H1 (cell line): ENCODE data around the gene UBN1. TPM values are rescaled to one million over a fixed set of nuclear protein-coding genes. Genes with fewer than 3 reads are reported as not detected.

ENCODE experiments used
- CTCF ChIA-PET: fragments of 300-600 bp; sonication (Branson Sonifier 250); formaldehyde crosslinking; loops from one replicate; lab custom pipeline; 2021; ENCODE audit not compliant: partially characterized antibody; lab: Charles Lee
- POLR2A ChIA-PET: fragments of 300-600 bp; sonication (Branson Sonifier 250); formaldehyde crosslinking; loops from one replicate; lab custom pipeline; 2021; ENCODE audit warnings: inconsistent platforms; ENCODE audit not compliant: partially characterized antibody; lab: Charles Lee
- DNase-seq, 2 experiments: peaks; one replicate each; pipeline versions ENCODE4 v3.0.0 to v3.0.0-alpha.2; 2010 to 2022; ENCODE audit warnings: low spot score in 2 of 2, low read depth in 1 of 2, mixed read lengths in 1 of 2
- FAIRE-seq: peaks from 2 replicates; lab custom pipeline; 2011; peaks lifted over from hg19 to GRCh38; lab: Jason Lieb, UNC
- H2AFZ ChIP-seq: 2 replicates; pipeline ENCODE4 v1.8.1; 2012; ENCODE audit warnings: low read length, inconsistent platforms
- H2AK5ac ChIP-seq: 2 replicates; pipeline ENCODE4 v1.6.1; 2013; ENCODE audit warnings: low read depth, low read length
- H2BK120ac ChIP-seq: replicated peaks from 2 replicates; pipeline ENCODE3; 2013; ENCODE audit warnings: low read depth, low read length, inconsistent platforms
- H2BK12ac ChIP-seq: 2 replicates; pipeline ENCODE4 v1.6.1; 2013; ENCODE audit warnings: low read depth, low read length
- H2BK15ac ChIP-seq: 2 replicates; pipeline ENCODE4 v1.6.1; 2013; ENCODE audit warnings: low read length
- H2BK20ac ChIP-seq: 2 replicates; pipeline ENCODE4 v1.6.1; 2013; ENCODE audit warnings: low read length
- H2BK5ac ChIP-seq: 2 replicates; pipeline ENCODE4 v1.6.1; 2013; ENCODE audit warnings: low read depth, low read length
- H3K14ac ChIP-seq: 2 replicates; pipeline ENCODE4 v1.6.1; 2013; ENCODE audit warnings: inconsistent platforms; ENCODE audit not compliant: insufficient read length
- H3K18ac ChIP-seq: 2 replicates; pipeline ENCODE4 v1.6.1; 2013; ENCODE audit warnings: low read length; ENCODE audit errors: extremely low read depth
- H3K23ac ChIP-seq: 2 replicates; pipeline ENCODE4 v1.6.1; 2013; ENCODE audit warnings: inconsistent platforms; ENCODE audit not compliant: insufficient read length
- H3K23me2 ChIP-seq: 2 replicates; pipeline ENCODE4 v1.6.1; 2013; ENCODE audit warnings: low read depth, low read length
- H3K27ac ChIP-seq: 2 replicates; pipeline ENCODE4 v1.6.1; 2011; ENCODE audit warnings: low read depth, low read length, inconsistent platforms
- H3K27me3 ChIP-seq, 4 experiments: replicated peaks in 1 of 4; 1 replicate in 1 of 4; 2 replicates in 3 of 4; pipeline versions ENCODE4 v1.6.1 to v1.8.1; 2011 to 2013; ENCODE audit warnings: low read length in 3 of 4, mild to moderate bottlenecking in 3 of 4, inconsistent platforms in 2 of 4, mixed read lengths in 2 of 4, moderate library complexity in 1 of 4; ENCODE audit not compliant: control insufficient read depth in 3 of 4, insufficient read depth in 3 of 4; ENCODE audit errors: extremely low read depth in 1 of 4
- H3K36me3 ChIP-seq, 4 experiments: 2 replicates each; pipeline versions ENCODE4 v1.6.1 to v1.8.1; 2011 to 2013; ENCODE audit warnings: mild to moderate bottlenecking in 4 of 4, low read length in 3 of 4, moderate library complexity in 2 of 4, control low read depth in 1 of 4, inconsistent platforms in 1 of 4; ENCODE audit not compliant: insufficient read depth in 4 of 4, control insufficient read depth in 2 of 4
- H3K4ac ChIP-seq: replicated peaks from 2 replicates; pipeline ENCODE3; 2013; ENCODE audit warnings: low read length, low read depth, mixed read lengths, inconsistent platforms; ENCODE audit not compliant: insufficient read length
- H3K4me1 ChIP-seq, 4 experiments: replicated peaks in 1 of 4; 1 replicate in 1 of 4; 2 replicates in 3 of 4; pipeline versions ENCODE4 v1.6.1 to v1.8.1; 2011 to 2013; ENCODE audit warnings: low read length in 3 of 4, inconsistent platforms in 2 of 4, mixed read lengths in 1 of 4; ENCODE audit not compliant: insufficient read depth in 4 of 4, control insufficient read depth in 3 of 4
- H3K4me2 ChIP-seq, 2 experiments: 2 replicates each; pipeline versions ENCODE4 v1.6.1 to v1.8.1; 2011 to 2013; ENCODE audit warnings: low read depth in 2 of 2, low read length in 2 of 2, control low read depth in 1 of 2, inconsistent platforms in 1 of 2, mild to moderate bottlenecking in 1 of 2; ENCODE audit not compliant: insufficient read depth in 1 of 2
- H3K4me3 ChIP-seq, 4 experiments: fragments of 200-600, 300-600 bp in 1 of 4; sonication (generic), shearing (Covaris generic), sonication (Bioruptor Twin) in 1 of 4; 2 replicates each; pipeline versions ENCODE4 v1.5.1 to v1.8.1; 2011 to 2016; ENCODE audit warnings: low read length in 4 of 4, low read depth in 3 of 4, control low read depth in 2 of 4, inconsistent platforms in 2 of 4, mild to moderate bottlenecking in 2 of 4, mixed read lengths in 1 of 4, moderate library complexity in 1 of 4; ENCODE audit not compliant: insufficient read depth in 2 of 4; ENCODE audit errors: extremely low read depth in 1 of 4
- H3K56ac ChIP-seq: replicated peaks from 2 replicates; pipeline ENCODE3; 2013; ENCODE audit warnings: low read depth, mild to moderate bottlenecking, mixed read lengths, low read length, inconsistent platforms; ENCODE audit not compliant: insufficient read length
- H3K79me1 ChIP-seq: 2 replicates; pipeline ENCODE4 v1.6.1; 2013; ENCODE audit warnings: low read depth, low read length, control low read depth
- H3K79me2 ChIP-seq, 2 experiments: 2 replicates each; pipeline versions ENCODE4 v1.6.1 to v1.8.1; 2012 to 2013; ENCODE audit warnings: low read length in 2 of 2, mild to moderate bottlenecking in 2 of 2, inconsistent platforms in 1 of 2; ENCODE audit not compliant: insufficient read depth in 2 of 2, control insufficient read depth in 1 of 2
- H3K9ac ChIP-seq, 4 experiments: replicated peaks in 1 of 4; 1 replicate in 1 of 4; 2 replicates in 3 of 4; pipeline versions ENCODE4 v1.6.1 to v1.8.1; 2011 to 2013; ENCODE audit warnings: low read depth in 3 of 4, low read length in 3 of 4, control low read depth in 2 of 4, mild to moderate bottlenecking in 2 of 4, moderate library complexity in 2 of 4, inconsistent platforms in 1 of 4; ENCODE audit errors: extremely low read depth in 1 of 4
- H3K9me3 ChIP-seq, 2 experiments: 2 replicates each; pipeline versions ENCODE4 v1.6.1 to v1.8.1; 2012 to 2013; ENCODE audit warnings: mild to moderate bottlenecking in 2 of 2, moderate library complexity in 2 of 2, control low read depth in 1 of 2, inconsistent platforms in 1 of 2, low read depth in 1 of 2, low read length in 1 of 2, mixed read lengths in 1 of 2; ENCODE audit not compliant: insufficient read depth in 2 of 2
- H4K20me1 ChIP-seq, 2 experiments: replicated peaks in 1 of 2; 2 replicates each; pipeline versions ENCODE3 to v1.8.1; 2011 to 2013; ENCODE audit warnings: inconsistent platforms in 2 of 2, low read length in 2 of 2, mild to moderate bottlenecking in 1 of 2; ENCODE audit not compliant: insufficient read depth in 2 of 2, control insufficient read depth in 1 of 2
- H4K5ac ChIP-seq: 2 replicates; pipeline ENCODE4 v1.6.1; 2013; ENCODE audit warnings: low read length, low read depth, mixed read lengths, inconsistent platforms; ENCODE audit not compliant: insufficient read length
- H4K8ac ChIP-seq: 2 replicates; pipeline ENCODE4 v1.8.0; 2013; ENCODE audit warnings: mild to moderate bottlenecking, moderate library complexity, low read length, inconsistent platforms; ENCODE audit not compliant: insufficient read depth; ENCODE audit errors: extremely low read depth
- H4K91ac ChIP-seq: replicated peaks from 2 replicates; pipeline ENCODE3; 2013; ENCODE audit warnings: low read length, mixed read lengths, inconsistent platforms; ENCODE audit not compliant: insufficient read length
- CBX8 ChIP-seq: fragments of 300-800, 300-1000 bp; sonication (generic); IDR thresholded peaks from 2 replicates; pipeline ENCODE4 v1.7.1; 2016; ENCODE audit warnings: low read depth, low read length, borderline replicate concordance
- CEBPB ChIP-seq: IDR thresholded peaks from 2 replicates; pipeline ENCODE4 v1.6.1; 2012; ENCODE audit warnings: low read depth, low read length
- CTBP2 ChIP-seq: IDR thresholded peaks from 2 replicates; pipeline ENCODE4 v1.7.0; 2011; ENCODE audit warnings: borderline replicate concordance, mild to moderate bottlenecking, moderate library complexity, mixed read lengths, low read length; ENCODE audit not compliant: insufficient read depth, insufficient read length
- EP300 ChIP-seq, 2 experiments: IDR thresholded peaks; 1 replicate in 1 of 2; 2 replicates in 1 of 2; pipeline ENCODE4 v1.6.1; 2011 to 2012; ENCODE audit warnings: low read depth in 2 of 2, low read length in 2 of 2, mild to moderate bottlenecking in 2 of 2, borderline replicate concordance in 1 of 2, inconsistent platforms in 1 of 2, moderate library complexity in 1 of 2
- HDAC6 ChIP-seq: IDR thresholded peaks from one replicate; pipeline ENCODE4 v1.7.1; 2012; ENCODE audit warnings: low read depth, mild to moderate bottlenecking, inconsistent platforms, low read length, moderate library complexity
- KDM1A ChIP-seq: fragments of 200-600, 300-600 bp; sonication (generic); IDR thresholded peaks from 2 replicates; pipeline ENCODE4 v1.7.1; 2016; ENCODE audit warnings: mild to moderate bottlenecking, low read length, borderline replicate concordance
- NRF1 ChIP-seq: IDR thresholded peaks from 2 replicates; pipeline ENCODE4 v1.6.1; 2011; ENCODE audit warnings: mild to moderate bottlenecking, low read depth, low read length, improper control_type of control experiment
- SAP30 ChIP-seq: fragments of 300-600 bp; sonication (generic); IDR thresholded peaks from 2 replicates; pipeline ENCODE4 v1.7.1; 2012; ENCODE audit warnings: low read length, moderate library complexity, mild to moderate bottlenecking, inconsistent platforms; ENCODE audit not compliant: insufficient read depth, insufficient replicate concordance
- SP4 ChIP-seq: IDR thresholded peaks from 2 replicates; pipeline ENCODE4 v1.6.1; 2012; ENCODE audit warnings: low read length, inconsistent platforms
- SRF ChIP-seq: IDR thresholded peaks from 2 replicates; pipeline ENCODE4 v1.6.1; 2011; ENCODE audit warnings: mild to moderate bottlenecking, low read depth, low read length, moderate library complexity
- TAF1 ChIP-seq: IDR thresholded peaks from 2 replicates; pipeline ENCODE4 v1.6.1; 2011; ENCODE audit warnings: mild to moderate bottlenecking, low read depth, low read length
- YY1 ChIP-seq: IDR thresholded peaks from 2 replicates; pipeline ENCODE4 v1.6.1; 2011; ENCODE audit warnings: low read depth, mild to moderate bottlenecking, low read length
- WGBS, 2 experiments: shearing (Covaris generic) in 1 of 2; methylation state at CpG; one replicate each; pipeline versions ENCODE4 v1.1.6 to v1.1.7; 2013 to 2015; ENCODE audit warnings: low lambda C conversion rate in 2 of 2, mixed read lengths in 2 of 2, inconsistent platforms in 1 of 2, low coverage in 1 of 2, missing lambda C conversion rate in 1 of 2; ENCODE audit not compliant: insufficient replicate concordance in 2 of 2, insufficient coverage in 1 of 2, insufficient read length in 1 of 2; ENCODE audit errors: extremely low coverage in 1 of 2, missing lambda C conversion rate in 1 of 2; 5-methylcytosine and 5-hydroxymethylcytosine counted together
- polyA plus RNA-seq, 7 experiments: library from polyadenylated mRNA; depleted of rRNA in 3 of 7; stranded (reverse) in 5 of 7; unstranded in 2 of 7; fragments of >200 nt in 5 of 7; fragments of 200-250 nt in 2 of 7; gene quantifications; 1 replicate in 5 of 7; 2 replicates in 1 of 7; 4 replicates in 1 of 7; pipeline versions ENCODE4 v1.2.1 to v1.2.3, GENCODE V29; 2011 to 2013; ENCODE audit warnings: missing spikeins in 2 of 7, mixed read lengths in 2 of 7
- total RNA-seq: library from RNA; stranded (reverse); fragmentation: NEBNext Ultra II Directional; extraction: Animal tissue kit (Norgen Biotek cat#: 25700); gene quantifications from 2 replicates; pipeline ENCODE4 v1.2.1, GENCODE V29; 2021

Gene UBN1
- total and polyA plus RNA-seq, 2 of the 8 experiments (the other 6 are each of a cell fraction or from before 2014, with no cell fraction given): 16.2 to 37.0 TPM

DNA sequence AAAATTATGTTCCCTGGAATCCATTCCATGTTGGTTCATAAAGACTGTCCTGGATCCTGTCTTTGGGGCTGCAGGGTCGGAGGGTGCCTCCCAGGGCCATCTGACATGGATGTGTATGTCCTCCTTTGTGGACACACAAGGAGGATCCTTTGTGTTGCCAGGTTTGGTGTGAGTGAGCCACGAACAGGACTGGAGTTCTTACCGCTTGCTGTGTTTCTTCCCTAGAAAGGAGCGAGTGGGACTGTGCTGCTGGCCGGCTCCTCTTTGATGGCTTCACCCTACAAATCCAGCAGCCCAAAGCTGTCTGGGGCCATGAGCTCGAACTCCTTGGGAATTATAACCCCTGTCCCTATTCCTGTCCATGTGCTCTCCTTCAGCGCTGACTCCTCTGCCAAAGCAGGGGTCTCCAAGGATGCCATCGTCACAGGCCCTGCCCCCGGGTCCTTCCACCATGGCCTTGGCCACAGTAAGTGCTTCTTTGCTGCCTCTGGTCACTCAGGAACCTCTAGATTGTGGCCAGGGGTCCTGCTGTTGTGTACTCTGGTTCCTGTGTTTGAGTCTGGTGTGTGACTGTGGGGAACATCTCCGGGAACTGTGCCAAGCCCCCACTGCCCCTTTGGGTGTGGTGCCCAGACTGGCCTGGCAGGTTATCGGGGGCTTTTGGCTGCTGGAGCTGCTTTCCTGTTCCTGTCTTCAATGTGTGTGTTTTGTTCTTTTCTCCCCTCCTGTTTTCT is 29.5 kb downstream of the UBN1 start:
- TF ChIP-seq SP4 (no peak), TAF1 (no peak), CEBPB (no peak), EP300 (IDR thresholded peaks at IDR 0.05; ENCODE audit: borderline replicate concordance in 1 of 2, low read depth in 2 of 2, low read length in 2 of 2) (no peak), CTBP2 (no peak), CBX8 (no peak), YY1 (no peak), SAP30 (no peak), HDAC6 (no peak), SRF (no peak), NRF1 (no peak), KDM1A (no peak)
- TF ChIP-seq, all 59 proteins: peak for 0
- Histone ChIP-seq H3K79me2 (no peaks in the 10 kb centered on the region), H3K36me3 (peaks cover 39 to 89% (median 70%) of the 10 kb centered on the region in 4 experiments), H4K91ac (no peak overlapping the region), H2BK15ac (no peak overlapping the region), H3K79me1 (no peaks in the 10 kb centered on the region), H2BK5ac (no peak overlapping the region), H4K20me1 (peaks cover 0 to 4% of the 10 kb centered on the region in 2 experiments), H2BK120ac (no peak overlapping the region), H3K18ac (no peak overlapping the region), H3K4me2 (no peak overlapping the region), H3K4me3 (no peak overlapping the region), H3K23ac (no peak overlapping the region), H2BK12ac (no peak overlapping the region), H4K5ac (no peak overlapping the region), H3K4me1 (no peaks in the 10 kb centered on the region), H3K9ac (no peak overlapping the region), H3K23me2 (no peaks in the 10 kb centered on the region), H3K14ac (no peak overlapping the region), H3K56ac (no peak overlapping the region), H2BK20ac (no peak overlapping the region), H3K4ac (no peak overlapping the region), H4K8ac (no peak overlapping the region), H2AFZ (no peak overlapping the region), H3K27ac (no peak overlapping the region), H2AK5ac (no peak overlapping the region), H3K9me3 (no peaks in the 10 kb centered on the region), H3K27me3 (no peaks in the 10 kb centered on the region)
- 91% methylated on average over 11 of the region's 11 CpGs; no CpG with 5 or more reads in 1 of the 2 experiments for WGBS, 2 experiments
- ChIA-PET CTCF (interaction anchor here (1.2 to 1.6 kb wide), 2 partner anchors 11 to 80 kb away, joined by 3 to 4 read pairs; no protein-coding TSS in a partner anchor), POLR2A (no interaction called here)
- DNase-seq (no peak), FAIRE-seq (no peak)
